B cell (primary cell): ENCODE results near the gene PDHX. TPM values are rescaled to one million over a fixed set of nuclear protein-coding genes. Genes with fewer than 3 reads are reported as not detected.

ENCODE experiments used
- ATAC-seq: fragments of 200-7000 bp; cut with Tn5 transposase; one replicate; pipeline ENCODE4 v1.10.0; 2021; ENCODE audit warnings: low read depth, mild to moderate bottlenecking, moderate number of reproducible peaks, moderate library complexity
- CTCF ChIA-PET: fragments of 350-600 bp; sonication (Branson Sonifier 250); formaldehyde crosslinking; loops from one replicate; lab custom pipeline; 2021; ENCODE audit warnings: antibody characterized with exemption, inconsistent platforms; lab: Charles Lee
- POLR2A ChIA-PET: fragments of 350-600 bp; sonication (Branson Sonifier 250); formaldehyde crosslinking; loops from one replicate; lab custom pipeline; 2021; ENCODE audit warnings: antibody characterized with exemption; lab: Charles Lee
- DNase-seq: peaks from one replicate; pipeline ENCODE4 v3.0.0; 2013
- H2AFZ ChIP-seq: 2 replicates; pipeline ENCODE4 v1.6.1; 2012; ENCODE audit warnings: mild to moderate bottlenecking, low read depth, low read length; ENCODE audit not compliant: insufficient read depth, poor library complexity, severe bottlenecking
- H3K27ac ChIP-seq, 2 donors: 1 replicate in 1 of 2; 2 replicates in 1 of 2; pipeline ENCODE4 v1.5.1; 2012 to 2013; ENCODE audit warnings: low read length in 2 of 2, mild to moderate bottlenecking in 2 of 2, moderate library complexity in 1 of 2
- H3K27me3 ChIP-seq, 4 experiments: fragments of 200-600 bp in 1 of 4; sonication (generic) in 1 of 4; replicated peaks in 1 of 4; 1 replicate in 2 of 4; 2 replicates in 2 of 4; pipeline versions ENCODE4 v1.6.1 to v1.7.0; 2013 to 2016; ENCODE audit warnings: low read length in 3 of 4, mild to moderate bottlenecking in 2 of 4, mixed read lengths in 1 of 4, moderate library complexity in 1 of 4; ENCODE audit not compliant: insufficient read depth in 4 of 4, control insufficient read depth in 3 of 4; ENCODE audit errors: control extremely low read depth in 1 of 4
- H3K36me3 ChIP-seq, 2 experiments: replicated peaks in 1 of 2; 1 replicate in 1 of 2; 2 replicates in 1 of 2; pipeline versions ENCODE4 v1.6.1 to v1.7.1; 2013; ENCODE audit warnings: low read length in 1 of 2; ENCODE audit not compliant: insufficient read depth in 2 of 2, control insufficient read depth in 1 of 2; ENCODE audit errors: control extremely low read depth in 1 of 2, extremely low read depth in 1 of 2
- H3K4me1 ChIP-seq, 2 donors: fragments of 200-600 bp in 1 of 2; sonication (generic) in 1 of 2; 1 replicate in 1 of 2; 2 replicates in 1 of 2; pipeline versions ENCODE4 v1.5.1 to v1.6.1; 2013 to 2017; ENCODE audit warnings: low read length in 2 of 2; ENCODE audit not compliant: control insufficient read depth in 2 of 2, insufficient read depth in 2 of 2
- H3K4me2 ChIP-seq: replicated peaks from 2 replicates; pipeline ENCODE3; 2012; ENCODE audit warnings: mild to moderate bottlenecking, low read depth, low read length; ENCODE audit not compliant: poor library complexity, severe bottlenecking
- H3K4me3 ChIP-seq, 5 experiments: fragments of 200-600 bp in 1 of 5; sonication (generic) in 1 of 5; 1 replicate in 3 of 5; 2 replicates in 2 of 5; pipeline versions ENCODE4 v1.5.1 to v1.7.0; 2011 to 2016; ENCODE audit warnings: low read length in 4 of 5, mild to moderate bottlenecking in 4 of 5, low read depth in 2 of 5, control low read depth in 1 of 5, moderate library complexity in 1 of 5; ENCODE audit not compliant: insufficient read depth in 1 of 5; ENCODE audit errors: control extremely low read depth in 1 of 5, extremely low read depth in 1 of 5
- H3K79me2 ChIP-seq: fragments of 200-600 bp; sonication (generic); one replicate; pipeline ENCODE4 v1.6.0; 2016; ENCODE audit warnings: low read length; ENCODE audit not compliant: control insufficient read depth, insufficient read depth
- H3K9ac ChIP-seq: fragments of 200-600 bp; sonication (generic); 2 replicates; pipeline ENCODE4 v1.6.1; 2017; ENCODE audit warnings: mild to moderate bottlenecking, low read length, moderate library complexity
- H3K9me3 ChIP-seq, 3 donors: one replicate each; pipeline versions ENCODE4 v1.6.1 to v1.7.1; 2013; ENCODE audit warnings: low read length in 2 of 3; ENCODE audit not compliant: control insufficient read depth in 2 of 3, insufficient read depth in 1 of 3; ENCODE audit errors: control extremely low read depth in 1 of 3
- H4K20me1 ChIP-seq: 2 replicates; pipeline ENCODE4 v1.6.0; 2012; ENCODE audit warnings: mild to moderate bottlenecking, low read length; ENCODE audit not compliant: insufficient read depth, control insufficient read depth, poor library complexity, severe bottlenecking
- H3K27ac Mint-ChIP-seq: one replicate; pipeline ENCODE4 v1.8.0; 2021; ENCODE audit warnings: mixed read lengths
- H3K27me3 Mint-ChIP-seq: one replicate; pipeline ENCODE4 v1.8.0; 2021; ENCODE audit warnings: mixed read lengths
- H3K4me1 Mint-ChIP-seq: one replicate; pipeline ENCODE4 v1.8.0; 2021; ENCODE audit warnings: mixed read lengths
- H3K4me3 Mint-ChIP-seq: one replicate; pipeline ENCODE4 v1.8.0; 2021; ENCODE audit warnings: mixed read lengths
- H3K9me3 Mint-ChIP-seq: one replicate; pipeline ENCODE4 v1.8.0; 2022; ENCODE audit warnings: mixed read lengths; ENCODE audit not compliant: insufficient read depth
- CTCF ChIP-seq: fragments of 200-600 bp; IDR thresholded peaks from one replicate; pipeline ENCODE4 v1.8.0; 2022; ENCODE audit warnings: antibody characterized with exemption, mild to moderate bottlenecking
- EZH2 ChIP-seq: IDR thresholded peaks from 2 replicates; pipeline ENCODE4 v1.6.1; 2012; ENCODE audit warnings: borderline replicate concordance, low read depth, mild to moderate bottlenecking, moderate library complexity, low read length; ENCODE audit not compliant: insufficient read depth, poor library complexity, severe bottlenecking
- WGBS: methylation state at CpG from one replicate; pipeline ENCODE4 v1.1.5; 2013; ENCODE audit warnings: missing lambda C conversion rate; ENCODE audit not compliant: insufficient coverage; 5-methylcytosine and 5-hydroxymethylcytosine counted together
- intact Hi-C: fragments of 100-400 bp; cut with micrococcal nuclease; formaldehyde crosslinking; loops from one replicate; pipeline ENCODE4 v1.10.0; 2022
- polyA plus RNA-seq: library from polyadenylated mRNA; depleted of rRNA; stranded (reverse); fragments of >200 nt; gene quantifications from 2 replicates; pipeline ENCODE4 v1.2.3, GENCODE V29; 2012
- total RNA-seq, 2 donors: library from RNA; stranded (reverse); fragments of 120-200 nt in 1 of 2; gene quantifications; 1 replicate in 1 of 2; 2 replicates in 1 of 2; pipeline versions ENCODE4 v1.2.3 to v1.2.4, GENCODE V29; 2013 to 2022

PDHX gene
- total and polyA plus RNA-seq, 2 donors (not counting 1 experiment from before 2014, with no cell fraction given): 6.2 to 35.4 TPM

- no peaks in the 10 kb centered on the region for H3K9me3 Mint-ChIP-seq
- TF ChIP-seq EZH2 (no peak), CTCF (no peak)
- no peak overlapping the region for H3K4me3 Mint-ChIP-seq
- Histone ChIP-seq H3K4me2 (no peak overlapping the region), H3K79me2 (peaks cover 79% of the 10 kb centered on the region), H3K36me3 (peaks cover 4 to 6% of the 10 kb centered on the region in 2 experiments), H4K20me1 (peaks cover 23% of the 10 kb centered on the region), H3K9me3 (no peaks in the 10 kb centered on the region), H3K27me3 (no peaks in the 10 kb centered on the region), H3K4me3 (no peak overlapping the region), H3K4me1 (peaks cover 10% of the 10 kb centered on the region in 2 donors), H3K27ac (no peak overlapping the region), H3K9ac (no peak overlapping the region), H2AFZ (no peak overlapping the region)
- ChIA-PET CTCF (interaction anchor here (2.1 kb wide), 1 partner anchor 15 kb away, joined by 5 read pairs; no protein-coding TSS in a partner anchor), POLR2A (no interaction called here)
- ATAC-seq: no peak
- intact Hi-C loops: loop anchor here (10.0 kb wide), 1 partner anchor 1605 kb away; the partner anchor contains the start of gene TRAF6
- no peak for DNase-seq
- H3K27me3 Mint-ChIP-seq: no peaks in the 10 kb centered on the region
- peaks cover 9% of the 10 kb centered on the region for H3K4me1 Mint-ChIP-seq
- WGBS: 86% methylated on average over 3 of the region's 4 CpGs
- no peak overlapping the region for H3K27ac Mint-ChIP-seq
Observed at GRCh38 chr11:34909955-34910354, 6.5 kb upstream of the PDHX start.

- no peak overlapping the region for H3K27ac ChIP-seq
- ChIA-PET CTCF (no interaction called here), POLR2A (no interaction called here)
- H3K27ac Mint-ChIP-seq: no peak overlapping the region
- no peak for TF ChIP-seq CTCF
- TF ChIP-seq EZH2: no peak
- H3K4me3 ChIP-seq: no peak overlapping the region
- peaks cover 23% of the 10 kb centered on the region for H4K20me1 ChIP-seq
- no peaks in the 10 kb centered on the region for H3K27me3 ChIP-seq
- no peak overlapping the region for H3K4me3 Mint-ChIP-seq
- intact Hi-C loops: loop anchor here (10.0 kb wide), 1 partner anchor 1604 kb away; the partner anchor contains the start of gene TRAF6
- no peak overlapping the region for H3K4me2 ChIP-seq
- H3K36me3 ChIP-seq: peaks cover 4 to 6% of the 10 kb centered on the region in 2 experiments
- no peaks in the 10 kb centered on the region for H3K9me3 ChIP-seq
- H3K9me3 Mint-ChIP-seq: no peaks in the 10 kb centered on the region
- peaks cover 15% of the 10 kb centered on the region for H3K4me1 Mint-ChIP-seq
- H2AFZ ChIP-seq: no peak overlapping the region
- H3K79me2 ChIP-seq: peaks cover 77% of the 10 kb centered on the region
- ATAC-seq (no peak), DNase-seq (no peak)
- H3K9ac ChIP-seq: no peak overlapping the region
- WGBS: 100% methylated on average over 1 of the region's 1 CpG
- peaks cover 14 to 18% of the 10 kb centered on the region in 2 donors for H3K4me1 ChIP-seq
- H3K27me3 Mint-ChIP-seq: no peaks in the 10 kb centered on the region
Observed at GRCh38 chr11:34910817-34911216, 5.6 kb upstream of the PDHX start.
